SH-SY5Y (cell line): ENCODE results near the gene NR5A2.

Experiments
- GATA2 ChIP-seq: IDR thresholded peaks from 2 replicates; pipeline ENCODE4 v1.6.1; 2011; ENCODE audit warnings: mild to moderate bottlenecking, low read depth, low read length
- GATA3 ChIP-seq: IDR thresholded peaks from 2 replicates; pipeline ENCODE4 v1.6.1; 2011; ENCODE audit warnings: low read depth, mild to moderate bottlenecking, low read length, moderate library complexity

- no peak for TF ChIP-seq GATA3
- no peak for TF ChIP-seq GATA2
Measured at GRCh38 chr1:200217703-200218102, 190.2 kb downstream of the NR5A2 start.
